ENCODE results near the gene PRPF40A. TPM values are rescaled to one million over a fixed set of nuclear protein-coding genes. Genes with fewer than 3 reads are reported as not detected.

The PRPF40A gene
- total RNA-seq, 1 donor from 2014 or later = 149 TPM

GRCh38 chr2:152651834-152652233, 65.4 kb downstream of the PRPF40A start:
- DNase-seq (ENCODE audit: low read depth, low spot score) = no peak

- DNase-seq (ENCODE audit: low read depth, low spot score) = no peak
These were observed 66.4 kb downstream of the PRPF40A start for GRCh38 chr2:152650768-152651371.

GRCh38 chr2:152649997-152650396, 67.3 kb downstream of the PRPF40A start:
- no peak for DNase-seq (ENCODE audit: low read depth, low spot score)

- no peak for DNase-seq (ENCODE audit: low read depth, low spot score)
These were observed 68.9 kb downstream of the PRPF40A start for GRCh38 chr2:152648336-152648735.

DNA sequence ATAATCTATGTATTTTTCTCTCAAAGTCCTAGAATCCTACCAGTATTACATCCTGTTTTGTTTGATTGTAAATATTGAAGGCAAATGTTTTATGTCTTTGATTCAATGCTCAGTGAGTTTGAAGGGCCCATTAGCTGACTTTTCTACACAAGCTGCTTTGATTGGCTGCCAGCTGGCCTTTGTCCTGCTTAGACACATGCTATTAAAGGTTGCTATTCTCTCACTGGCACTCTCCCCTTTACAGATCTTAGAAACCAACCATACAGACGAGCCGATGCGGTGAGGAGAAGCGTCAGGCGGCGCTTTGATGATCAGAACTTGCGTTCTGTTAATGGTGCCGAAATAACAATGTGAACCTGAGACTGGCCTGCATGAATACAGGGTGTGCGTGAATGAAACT, 69.7 kb downstream of the PRPF40A start:
- no peak for DNase-seq (ENCODE audit: low read depth, low spot score)

- DNase-seq (ENCODE audit: low read depth, low spot score) = no peak
These were observed 70.5 kb downstream of the PRPF40A start for GRCh38 chr2:152646775-152647174.

GRCh38 chr2:152646264-152646663, 71.0 kb downstream of the PRPF40A start:
- no peak for DNase-seq (ENCODE audit: low read depth, low spot score)

- no peak for DNase-seq (ENCODE audit: low read depth, low spot score)
These were observed 72.9 kb downstream of the PRPF40A start for GRCh38 chr2:152644189-152644873.

DNA sequence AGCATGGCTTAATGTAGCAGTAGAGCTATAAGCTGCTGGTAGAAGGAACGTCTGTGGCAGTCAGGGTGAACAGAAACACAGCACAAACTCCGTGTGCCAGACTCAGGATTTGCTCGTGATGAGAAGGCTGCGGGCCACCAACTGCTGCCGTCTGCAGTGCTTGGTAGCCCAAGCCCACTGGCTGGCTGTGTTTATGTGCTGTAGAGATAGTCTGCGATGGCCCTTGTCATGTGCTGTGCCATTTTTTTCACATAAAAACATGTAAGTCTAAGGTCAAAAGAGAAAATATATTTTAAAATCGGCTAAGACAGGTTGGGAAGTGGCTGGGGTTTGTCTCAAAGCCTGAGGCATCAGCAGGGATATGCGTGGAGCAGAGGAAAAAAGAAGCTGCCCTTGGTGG, 78.7 kb downstream of the PRPF40A start:
- DNase-seq (ENCODE audit: low read depth, low spot score) = no peak

DNA sequence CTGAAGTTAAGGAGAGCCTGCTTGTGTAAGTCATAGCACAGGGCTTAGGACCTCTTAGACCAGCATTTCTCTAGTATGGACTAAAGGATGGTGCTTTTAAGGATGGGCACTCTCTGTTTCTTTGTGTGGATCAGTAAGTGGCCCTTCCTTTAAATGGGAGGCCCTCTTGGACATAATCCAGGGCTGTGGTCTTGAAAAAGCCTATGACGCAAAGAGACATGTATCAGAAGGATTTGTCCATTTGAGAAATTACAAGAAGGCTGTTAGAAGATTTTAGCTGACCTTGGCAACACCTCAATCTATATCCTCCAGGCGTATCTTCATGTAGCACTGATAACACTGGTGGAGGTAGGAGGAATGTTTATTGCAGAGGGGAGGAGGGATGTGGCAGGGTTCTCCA, 79.2 kb downstream of the PRPF40A start:
- DNase-seq (ENCODE audit: low read depth, low spot score) = no peak

DNA sequence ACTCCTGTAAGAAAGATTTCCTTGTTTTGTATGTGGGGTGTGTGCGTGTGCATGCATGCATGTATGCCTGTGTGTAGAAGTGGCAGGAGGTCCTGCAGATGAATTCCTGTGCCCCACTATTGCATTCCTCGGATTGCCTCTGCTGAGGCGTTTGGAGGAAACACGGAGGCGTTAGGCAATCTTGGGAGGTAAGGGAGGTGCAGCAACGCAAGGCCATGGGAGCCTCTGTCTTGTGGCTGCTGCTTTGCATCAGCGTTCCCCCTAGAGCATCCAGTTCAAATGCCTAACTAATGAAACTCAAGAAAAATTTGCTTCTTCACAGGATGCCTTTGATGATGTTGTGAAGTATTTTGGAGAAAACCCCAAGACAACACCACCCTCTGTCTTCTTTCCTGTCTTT, 80.0 kb downstream of the PRPF40A start:
- DNase-seq (ENCODE audit: low read depth, low spot score) = no peak

GRCh38 chr2:152635635-152636298, 81.5 kb downstream of the PRPF40A start:
- DNase-seq (ENCODE audit: low read depth, low spot score) = no peak

- DNase-seq (ENCODE audit: low read depth, low spot score) = no peak
These were observed 84.5 kb downstream of the PRPF40A start for GRCh38 chr2:152632736-152633135.

DNA sequence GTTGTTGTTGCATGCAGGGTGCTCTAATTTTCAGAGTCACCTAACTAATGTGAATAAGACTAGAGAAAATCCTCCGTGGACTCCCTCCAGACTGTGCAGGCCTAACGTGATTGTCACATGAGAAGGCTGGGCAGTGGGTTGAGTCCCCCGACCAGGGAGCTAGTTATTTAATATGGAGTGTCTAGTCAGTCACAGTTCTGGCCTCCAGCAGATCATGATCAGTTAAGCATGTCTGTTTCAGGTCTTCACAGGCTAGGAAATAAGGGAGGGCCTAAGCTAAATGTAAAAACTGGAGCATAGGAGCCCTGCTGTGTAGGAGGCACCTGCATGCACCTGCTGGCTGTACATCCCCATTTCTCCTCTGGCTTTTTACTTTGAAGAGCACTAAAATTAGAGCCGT, 86.8 kb downstream of the PRPF40A start:
- DNase-seq (ENCODE audit: low read depth, low spot score) = no peak

DNA sequence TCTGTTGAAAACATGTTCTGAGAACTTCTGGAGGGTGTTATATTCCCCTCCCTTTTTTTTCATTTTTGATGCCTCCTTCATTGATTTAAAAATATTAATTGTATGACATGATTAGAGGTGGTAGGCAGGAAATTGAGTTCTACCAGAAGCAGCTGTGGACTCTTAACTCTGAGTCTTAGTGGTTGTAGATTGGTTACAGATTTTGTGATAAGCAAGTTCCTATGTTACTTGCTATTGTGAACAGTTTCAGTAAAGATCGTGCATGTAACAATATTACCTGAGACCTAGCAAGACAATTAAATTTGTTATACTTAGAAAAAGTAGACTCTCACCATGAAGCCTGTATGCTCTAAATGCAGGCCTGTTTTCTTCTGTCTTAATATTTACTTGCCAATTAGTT, 88.1 kb downstream of the PRPF40A start:
- no peak for DNase-seq (ENCODE audit: low read depth, low spot score)

DNA sequence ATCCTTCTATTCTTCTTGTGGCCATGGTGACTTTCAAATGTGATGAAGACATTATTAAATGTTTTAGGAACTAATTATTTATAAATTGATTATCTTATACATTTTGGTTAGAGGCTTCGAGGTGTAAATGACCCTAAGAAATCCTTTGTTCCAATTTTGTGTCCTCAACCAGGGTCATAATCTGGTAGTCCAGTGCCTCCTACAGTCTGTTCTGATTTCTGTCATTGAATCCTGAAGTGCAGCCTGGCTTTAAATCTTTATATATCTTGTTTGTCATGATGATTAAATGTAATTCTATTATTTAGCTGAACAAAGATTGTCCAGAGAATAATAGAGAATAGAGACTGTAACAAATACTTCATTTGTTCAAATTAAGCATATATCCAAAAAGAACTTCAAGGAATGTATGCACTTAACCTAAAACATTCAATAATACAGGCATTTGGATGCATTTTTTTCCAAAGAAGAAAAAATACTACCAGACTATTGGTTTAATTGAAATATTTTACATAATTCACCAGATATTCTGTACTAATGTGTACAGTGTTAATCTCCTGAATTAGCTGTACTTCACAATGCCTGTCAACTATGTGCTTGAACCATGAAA, 89.8 kb downstream of the PRPF40A start:
- DNase-seq (ENCODE audit: low read depth, low spot score) = no peak

GRCh38 chr2:152626911-152627339, 90.3 kb downstream of the PRPF40A start:
- DNase-seq (ENCODE audit: low read depth, low spot score) = no peak

DNA sequence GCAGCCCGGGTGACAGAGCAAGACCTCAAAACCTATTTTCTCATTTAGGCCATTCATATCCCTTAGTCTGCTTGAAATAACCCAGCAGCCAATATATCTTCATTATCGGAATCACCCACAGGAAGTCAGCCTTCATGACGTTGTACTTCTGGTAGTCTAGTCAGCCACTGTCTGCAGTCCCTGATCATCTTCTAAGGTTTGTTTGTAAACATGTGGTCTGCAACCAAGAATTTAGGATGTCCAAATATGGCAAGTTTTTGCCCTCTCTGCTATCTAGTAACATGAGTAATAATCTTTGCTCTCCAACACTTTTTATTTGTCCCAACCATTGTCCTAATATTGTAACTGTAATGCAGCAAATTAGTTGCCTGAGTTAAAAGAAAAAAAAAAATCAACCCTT, 92.5 kb downstream of the PRPF40A start:
- no peak for DNase-seq (ENCODE audit: low read depth, low spot score)

GRCh38 chr2:152623775-152624174, 93.5 kb downstream of the PRPF40A start:
- DNase-seq (ENCODE audit: low read depth, low spot score) = no peak

DNA sequence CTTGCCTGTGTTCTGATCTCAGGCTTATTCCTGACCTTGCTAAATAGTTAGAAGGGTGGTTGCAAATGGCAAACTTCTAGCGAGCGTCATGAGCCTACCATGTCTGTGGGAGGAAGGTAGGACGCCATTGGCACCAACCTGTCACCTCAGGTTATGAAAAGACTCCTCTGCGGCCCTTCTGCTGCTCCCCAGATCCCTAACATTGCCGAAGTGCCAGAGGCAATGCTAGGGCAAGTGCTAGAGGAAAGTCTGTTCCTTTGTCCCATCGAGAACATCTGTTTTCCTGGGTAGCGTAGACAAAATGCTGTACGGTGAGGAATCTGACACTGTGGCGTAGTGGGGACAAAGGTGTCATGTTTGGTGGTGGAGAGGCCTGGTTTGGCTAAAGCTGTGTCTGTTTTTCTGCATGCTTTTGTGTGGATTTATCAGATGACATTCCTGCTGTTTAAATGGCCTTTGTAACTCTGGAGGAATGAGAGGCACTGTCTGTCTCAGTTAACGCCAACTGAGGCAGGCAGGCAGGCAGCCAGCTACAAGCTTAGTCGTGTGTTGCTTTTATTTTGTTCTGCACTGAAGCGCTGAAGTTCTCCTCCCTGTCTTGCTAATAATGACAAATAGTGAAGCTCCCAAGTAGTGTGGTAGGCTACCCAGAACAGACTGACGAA, 94.1 kb downstream of the PRPF40A start:
- no peak for DNase-seq (ENCODE audit: low read depth, low spot score)

DNA sequence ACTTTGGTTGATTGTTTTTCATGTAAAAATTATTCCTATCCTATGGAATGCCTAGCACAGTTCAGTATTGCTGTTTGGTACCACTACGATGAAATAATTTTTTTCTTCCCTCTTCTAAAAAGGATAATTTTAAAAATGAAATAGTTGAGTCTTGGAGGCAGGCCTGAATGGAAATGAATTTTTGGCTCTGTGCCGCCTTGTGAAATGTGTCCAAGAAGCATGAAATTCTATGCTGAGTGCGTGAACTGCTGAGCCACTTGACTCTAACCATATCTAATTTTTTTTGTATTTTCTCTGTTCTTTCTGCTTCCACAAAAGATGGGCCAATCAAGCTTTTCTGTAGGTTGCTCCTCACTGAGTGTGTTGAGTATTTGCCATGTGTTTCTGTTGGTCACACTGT, 95.0 kb downstream of the PRPF40A start:
- DNase-seq (ENCODE audit: low read depth, low spot score) = no peak

DNA sequence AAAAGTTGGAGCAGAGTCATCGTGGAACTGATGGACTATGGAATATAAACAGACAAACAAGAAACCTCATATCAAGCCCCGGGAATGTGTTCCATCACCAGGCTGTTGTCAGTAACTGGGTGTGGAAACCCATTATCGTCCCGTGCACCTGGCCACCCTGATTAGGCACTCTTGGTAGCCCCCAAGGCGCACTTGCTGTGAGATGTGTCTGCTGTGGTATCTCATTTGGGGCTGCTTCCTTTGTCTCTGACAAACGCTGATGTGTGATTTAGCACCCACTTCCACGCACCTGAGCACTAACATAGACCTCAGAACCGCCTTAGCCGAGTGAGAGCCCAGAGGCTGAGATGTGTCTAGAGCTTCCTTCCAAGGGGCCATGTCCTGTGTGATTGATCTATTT, 96.3 kb downstream of the PRPF40A start:
- no peak for DNase-seq (ENCODE audit: low read depth, low spot score)
